Hypothalamus (tissue), 51 donors: ENCODE data around the gene RAD51B.
A peak's percentile ranks its signal among the peaks of the same experiment; 100 is the strongest.
"Not testable (repeated sequence)": the region's sequence is repeated elsewhere in the genome, so short reads cannot be mapped to it uniquely, and the experiment has no call there.

Source experiments
- DNase-seq, 51 donors: peaks; one replicate each; lab custom pipeline; 2025; lab: John Stamatoyannopoulos, UW

The RAD51B gene

GRCh38 chr14:68689511-68689910 is 869.9 kb downstream of the RAD51B start:
- DNase-seq, result no peak

GRCh38 chr14:68690089-68690958 is 870.7 kb downstream of the RAD51B start:
- peak in 3 of 51 donors; percentile 17 to 33 (median 25) for DNase-seq

GRCh38 chr14:68691031-68691791 is 871.6 kb downstream of the RAD51B start:
- DNase-seq, result peak in 38 of 51 donors; percentile 10 to 86 (median 62)

- DNase-seq, result no peak
Measured at GRCh38 chr14:68691792-68692118, 872.2 kb downstream of the RAD51B start.

- DNase-seq, result no peak
Measured at GRCh38 chr14:68692216-68692615, 872.6 kb downstream of the RAD51B start.

- DNase-seq, result no peak
Measured at GRCh38 chr14:68692916-68693771, 873.6 kb downstream of the RAD51B start.

GRCh38 chr14:68693926-68694325 is 874.3 kb downstream of the RAD51B start:
- DNase-seq, result no peak

GRCh38 chr14:68694516-68695235 is 875.1 kb downstream of the RAD51B start:
- no peak for DNase-seq

- peak in 1 of 51 donors; percentile 12 for DNase-seq
Measured at GRCh38 chr14:68695326-68695768, 875.8 kb downstream of the RAD51B start.

GRCh38 chr14:68695856-68696255 is 876.3 kb downstream of the RAD51B start:
- DNase-seq, result no peak

- DNase-seq, result no peak
Measured at GRCh38 chr14:68696266-68696665, 876.7 kb downstream of the RAD51B start.

GRCh38 chr14:68696721-68697495 is 877.3 kb downstream of the RAD51B start:
- no peak for DNase-seq

- DNase-seq, result not testable (repeated sequence)
Measured at GRCh38 chr14:68698773-68699172, 879.2 kb downstream of the RAD51B start.

- DNase-seq, result no peak
Measured at GRCh38 chr14:68701001-68701741, 881.6 kb downstream of the RAD51B start.

GRCh38 chr14:68702135-68702534 is 882.6 kb downstream of the RAD51B start:
- DNase-seq, result no peak

GRCh38 chr14:68702578-68702977 is 883.0 kb downstream of the RAD51B start:
- no peak for DNase-seq

- no peak for DNase-seq
Measured at GRCh38 chr14:68703093-68703492, 883.5 kb downstream of the RAD51B start.
